Motor neuron (in vitro differentiated cells): ENCODE results near the gene GGCX. TPM values are rescaled to one million over a fixed set of nuclear protein-coding genes. Genes with fewer than 3 reads are reported as not detected.

Experiments used
- ATAC-seq, 8 experiments: fragments of 200-7000 bp; cut with Tn5 transposase; replicated peaks in 6 of 8; 2 replicates each; pipeline ENCODE4 v1.8.0; 2021; ENCODE audit warnings: mild to moderate bottlenecking in 8 of 8, moderate library complexity in 8 of 8
- H3K27ac ChIP-seq, 2 donors: fragments of 250-450 bp; sonication (Bioruptor Pico); 2 replicates each; pipeline ENCODE4 v1.9.0; 2021; ENCODE audit warnings: antibody characterized with exemption in 2 of 2, mild to moderate bottlenecking in 2 of 2, moderate library complexity in 1 of 2
- H3K4me1 ChIP-seq, 2 donors: fragments of 250-450 bp; sonication (Bioruptor Pico); replicated peaks in 1 of 2; 2 replicates each; pipeline ENCODE4 v1.6.1; 2021; ENCODE audit warnings: antibody characterized with exemption in 2 of 2, mild to moderate bottlenecking in 2 of 2, moderate library complexity in 1 of 2
- H3K4me3 ChIP-seq, 5 donors: fragments of 250-450 bp; sonication (Bioruptor Pico); 2 replicates each; pipeline ENCODE4 v1.9.0; 2021; ENCODE audit warnings: antibody characterized with exemption in 5 of 5, mild to moderate bottlenecking in 5 of 5, moderate library complexity in 4 of 5
- WGBS, 10 experiments: fragments of 450-650 bp; shearing (Covaris generic); methylation state at CpG; one replicate each; pipeline ENCODE4 v1.0.0; 2022; 5-methylcytosine and 5-hydroxymethylcytosine counted together
- in situ Hi-C, 9 experiments: fragments of 400-800 bp; cut with MboI; loops; one replicate each; pipeline ENCODE4 v1.15.0; 2021; ENCODE audit warnings: low sequenced_read_pairs in 9 of 9, low pct_unique_long_range_greater_than_20kb in 2 of 9; ENCODE audit not compliant: unreplicated experiment in 9 of 9
- total RNA-seq, 8 experiments: library from RNA; unstranded; fragments of 300-600 nt; gene quantifications; 2 replicates each; pipeline versions ENCODE4 v1.2.3 to v1.2.4, GENCODE V29; 2022

The GGCX gene
- total RNA-seq, 8 experiments from 2014 or later = 16.1 to 40.2 (median 26.6) TPM

GRCh38 chr2:85529809-85530208 is 31.5 kb downstream of the GGCX start:
- WGBS, 10 experiments = 75 to 100% (median 100%) methylated on average over 1 of the region's 1 CpG; no CpG with 5 or more reads in 3 of the 10 experiments
- in situ Hi-C loops = loop anchor here in 2 of 9 experiments (25.0 kb wide), 1 partner anchor 93 kb away; no protein-coding TSS in a partner anchor
- H3K27ac ChIP-seq = no peak overlapping the region
- H3K4me1 ChIP-seq = peaks cover 3 to 11% of the 10 kb centered on the region in 2 donors
- ATAC-seq = no peak
- H3K4me3 ChIP-seq = no peak overlapping the region

- 30 to 100% (median 80%) methylated on average over 1 to 2 of the region's 2 CpGs; no CpG with 5 or more reads in 1 of the 10 experiments for WGBS, 10 experiments
- in situ Hi-C loops = loop anchor here in 2 of 9 experiments (25.0 kb wide), 1 partner anchor 91 kb away; no protein-coding TSS in a partner anchor
Measured at GRCh38 chr2:85528355-85528754, 32.9 kb downstream of the GGCX start.

GRCh38 chr2:85527787-85528186 is 33.5 kb downstream of the GGCX start:
- in situ Hi-C loops = loop anchor here in 2 of 9 experiments (25.0 kb wide), 1 partner anchor 90 kb away; no protein-coding TSS in a partner anchor
- peaks cover 17 to 28% of the 10 kb centered on the region in 2 donors for H3K4me1 ChIP-seq
- H3K27ac ChIP-seq = no peak overlapping the region
- no peak overlapping the region for H3K4me3 ChIP-seq
- ATAC-seq = no peak

More at GRCh38 chr2:85528355-85528754, 32.9 kb downstream of the GGCX start:
- Histone ChIP-seq H3K4me1 (peaks cover 17 to 25% of the 10 kb centered on the region in 2 donors), H3K27ac (no peak overlapping the region), H3K4me3 (no peak overlapping the region)
- no peak for ATAC-seq

GRCh38 chr2:85525567-85525966 is 35.7 kb downstream of the GGCX start:
- Histone ChIP-seq H3K4me1 (peaks cover 17 to 28% of the 10 kb centered on the region in 2 donors), H3K4me3 (no peak overlapping the region), H3K27ac (no peak overlapping the region)
- in situ Hi-C loops = loop anchor here in 2 of 9 experiments (25.0 kb wide), 1 partner anchor 88 kb away; no protein-coding TSS in a partner anchor
- WGBS, 10 experiments = 72 to 100% (median 89%) methylated on average over 1 to 4 of the region's 4 CpGs; no CpG with 5 or more reads in 1 of the 10 experiments
- no peak for ATAC-seq

- WGBS, 10 experiments = 17 to 61% (median 36%) methylated on average over 1 to 5 of the region's 5 CpGs; no CpG with 5 or more reads in 3 of the 10 experiments
- no peak overlapping the region for H3K4me3 ChIP-seq
- in situ Hi-C loops = loop anchor here in 2 of 9 experiments (25.0 kb wide), 1 partner anchor 88 kb away; no protein-coding TSS in a partner anchor
- peak in 4 of 8 experiments; percentile 16 to 31 (median 20) for ATAC-seq
- peaks cover 17 to 28% of the 10 kb centered on the region in 2 donors for H3K4me1 ChIP-seq
- H3K27ac ChIP-seq = peak overlapping the region in 1 of 2 donors; percentile 74
Measured at GRCh38 chr2:85525029-85525428, 36.3 kb downstream of the GGCX start.

GRCh38 chr2:85524336-85524908 is 36.9 kb downstream of the GGCX start:
- H3K27ac ChIP-seq = peak overlapping the region; percentile 28 to 74
- H3K4me1 ChIP-seq = peaks cover 17 to 28% of the 10 kb centered on the region in 2 donors
- ATAC-seq = peak in 6 of 8 experiments; percentile 22 to 94 (median 92)
- WGBS, 10 experiments = 11 to 92% (median 45%) methylated on average over 2 to 5 of the region's 8 CpGs; no CpG with 5 or more reads in 2 of the 10 experiments
- in situ Hi-C loops = no loop called here
- H3K4me3 ChIP-seq = no peak overlapping the region

- WGBS, 10 experiments = 50 to 100% (median 81%) methylated on average over 1 to 5 of the region's 5 CpGs; no CpG with 5 or more reads in 2 of the 10 experiments
- peaks cover 17 to 28% of the 10 kb centered on the region in 2 donors for H3K4me1 ChIP-seq
- no peak overlapping the region for H3K4me3 ChIP-seq
- in situ Hi-C loops = no loop called here
- peak overlapping the region in 1 of 2 donors; percentile 74 for H3K27ac ChIP-seq
- ATAC-seq = peak in 4 of 8 experiments; percentile 9 to 86 (median 53)
Measured at GRCh38 chr2:85523903-85524335, 37.4 kb downstream of the GGCX start.

GRCh38 chr2:85523062-85523902 is 38.0 kb downstream of the GGCX start:
- Histone ChIP-seq H3K4me3 (no peak overlapping the region), H3K4me1 (peaks cover 17 to 28% of the 10 kb centered on the region in 2 donors), H3K27ac (peak overlapping the region in 1 of 2 donors; percentile 6)
- in situ Hi-C loops = no loop called here
- WGBS, 10 experiments = 63 to 100% (median 82%) methylated on average over 2 to 7 of the region's 8 CpGs; no CpG with 5 or more reads in 4 of the 10 experiments
- peak in 1 of 8 experiments; percentile 5 for ATAC-seq

GRCh38 chr2:85522090-85522647 is 39.1 kb downstream of the GGCX start:
- H3K4me3 ChIP-seq = no peak overlapping the region
- 30 to 100% (median 90%) methylated on average over 1 to 6 of the region's 6 CpGs; no CpG with 5 or more reads in 1 of the 10 experiments for WGBS, 10 experiments
- ATAC-seq = no peak

GRCh38 chr2:85516653-85517389 is 44.5 kb downstream of the GGCX start:
- in situ Hi-C loops = no loop called here
- Histone ChIP-seq H3K4me1 (no peaks in the 10 kb centered on the region), H3K27ac (no peak overlapping the region), H3K4me3 (no peak overlapping the region)
- ATAC-seq = no peak
- WGBS, 10 experiments = 48 to 92% (median 77%) methylated on average over 1 to 5 of the region's 8 CpGs; no CpG with 5 or more reads in 3 of the 10 experiments

More at GRCh38 chr2:85522090-85522647, 39.1 kb downstream of the GGCX start:
- Histone ChIP-seq H3K27ac (no peak overlapping the region), H3K4me1 (peaks cover 17 to 28% of the 10 kb centered on the region in 2 donors)
- in situ Hi-C loops = no loop called here

GRCh38 chr2:85514323-85514722 is 47.0 kb downstream of the GGCX start:
- WGBS, 10 experiments = 80 to 100% (median 94%) methylated on average over 2 to 6 of the region's 6 CpGs
- Histone ChIP-seq H3K4me1 (no peaks in the 10 kb centered on the region), H3K4me3 (no peak overlapping the region), H3K27ac (no peak overlapping the region)
- in situ Hi-C loops = no loop called here
- no peak for ATAC-seq
